ENCODE measurements around the gene PLEKHJ1. TPM values are rescaled to one million over a fixed set of nuclear protein-coding genes. Genes with fewer than 3 reads are reported as not detected.

The PLEKHJ1 gene
- polyA plus RNA-seq, 4 donors = 118 to 307 (median 278) TPM

DNA sequence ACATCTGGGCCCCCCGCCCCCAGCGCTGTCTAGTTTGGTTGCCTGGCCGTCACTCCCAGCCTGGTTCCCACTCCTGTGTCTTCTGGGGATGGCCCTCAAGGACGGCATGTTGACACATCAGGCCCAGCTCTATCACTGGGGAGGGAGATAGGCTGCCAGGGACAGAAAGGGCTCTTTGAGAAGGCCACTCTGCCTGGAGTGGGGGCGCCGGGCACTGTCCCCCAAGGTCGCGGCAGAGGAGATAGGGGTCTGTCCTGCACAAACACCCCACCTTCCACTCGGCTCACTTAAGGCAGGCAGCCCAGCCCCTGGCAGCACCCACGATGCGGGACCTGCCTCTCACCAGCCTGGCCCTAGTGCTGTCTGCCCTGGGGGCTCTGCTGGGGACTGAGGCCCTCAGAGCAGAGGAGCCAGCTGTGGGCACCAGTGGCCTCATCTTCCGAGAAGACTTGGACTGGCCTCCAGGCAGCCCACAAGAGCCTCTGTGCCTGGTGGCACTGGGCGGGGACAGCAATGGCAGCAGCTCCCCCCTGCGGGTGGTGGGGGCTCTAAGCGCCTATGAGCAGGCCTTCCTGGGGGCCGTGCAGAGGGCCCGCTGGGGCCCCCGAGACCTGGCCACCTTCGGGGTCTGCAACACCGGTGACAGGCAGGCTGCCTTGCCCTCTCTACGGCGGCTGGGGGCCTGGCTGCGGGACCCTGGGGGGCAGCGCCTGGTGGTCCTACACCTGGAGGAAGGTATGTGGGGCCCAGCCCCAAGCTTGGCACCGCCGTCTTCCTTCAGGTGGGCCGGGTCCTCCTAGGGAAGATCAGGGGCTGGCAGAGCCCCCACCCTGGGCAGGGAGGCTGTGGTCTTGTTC lies 13.1 kb upstream of the PLEKHJ1 start, which contains the start of gene AMH:
Gene AMH (plus strand): TSS at position 314 of the 857 bp plus-strand sequence. CDS start 10 bp downstream, at position 324.
- H3K27ac ChIP-seq (ENCODE audit: low read depth in 1 of 3, low read length in 2 of 3) = no peak within 1 kb of the TSS
- peaks cover 0 to 36% (median under 1%) of the 10 kb centered on the region in 3 donors for H3K4me1 ChIP-seq (ENCODE audit: control insufficient read depth in 3 of 3, insufficient read depth in 2 of 3, low read depth in 1 of 3, low read length in 2 of 3)
- H3K4me3 ChIP-seq (ENCODE audit: low read depth in 1 of 3, low read length in 3 of 3) = no peak within 1 kb of the TSS
- no peaks in the 10 kb centered on the region for H3K9me3 ChIP-seq (ENCODE audit: control insufficient read depth in 2 of 2, insufficient read depth in 1 of 2, low read depth in 1 of 2, low read length in 1 of 2)
- peaks cover 28 to 53% (median 33%) of the 10 kb centered on the region in 3 donors for H3K36me3 ChIP-seq (ENCODE audit: control insufficient read depth in 3 of 3, insufficient read depth in 2 of 3, low read depth in 1 of 3, low read length in 3 of 3)
- FAIRE-seq = no peak
- 74 to 77% (median 75%) methylated on average over 21 to 27 of the region's 27 CpGs for WGBS, 3 donors
- DNase-seq = no peak
- H3K27me3 ChIP-seq (ENCODE audit: control insufficient read depth in 3 of 3, insufficient read depth in 3 of 3, low read length in 3 of 3) = peaks cover 24 to 51% (median 28%) of the 10 kb centered on the region in 3 donors

GRCh38 chr19:2248136-2249009 lies 12.2 kb upstream of the PLEKHJ1 start:
- WGBS, 3 donors = 78 to 85% (median 84%) methylated on average over 12 to 21 of the region's 21 CpGs
- FAIRE-seq (no peak), DNase-seq (no peak)
- Histone ChIP-seq H3K4me3 (ENCODE audit: low read depth in 1 of 3, low read length in 3 of 3) (no peak overlapping the region), H3K27ac (ENCODE audit: low read depth in 1 of 3, low read length in 2 of 3) (no peak overlapping the region), H3K27me3 (ENCODE audit: control insufficient read depth in 3 of 3, insufficient read depth in 3 of 3, low read length in 3 of 3) (peaks cover 24 to 43% (median 24%) of the 10 kb centered on the region in 3 donors), H3K36me3 (ENCODE audit: control insufficient read depth in 3 of 3, insufficient read depth in 2 of 3, low read depth in 1 of 3, low read length in 3 of 3) (peaks cover 28 to 62% (median 41%) of the 10 kb centered on the region in 3 donors), H3K9me3 (ENCODE audit: control insufficient read depth in 2 of 2, insufficient read depth in 1 of 2, low read depth in 1 of 2, low read length in 1 of 2) (no peaks in the 10 kb centered on the region), H3K4me1 (ENCODE audit: control insufficient read depth in 3 of 3, insufficient read depth in 2 of 3, low read depth in 1 of 3, low read length in 2 of 3) (peaks cover 0 to 43% (median 6%) of the 10 kb centered on the region in 3 donors)

GRCh38 chr19:2247433-2248101 lies 11.4 kb upstream of the PLEKHJ1 start:
- no peak overlapping the region for H3K4me3 ChIP-seq (ENCODE audit: low read depth in 1 of 3, low read length in 3 of 3)
- H3K27me3 ChIP-seq (ENCODE audit: control insufficient read depth in 3 of 3, insufficient read depth in 3 of 3, low read length in 3 of 3) = peaks cover 18 to 35% (median 18%) of the 10 kb centered on the region in 3 donors
- H3K27ac ChIP-seq (ENCODE audit: low read depth in 1 of 3, low read length in 2 of 3) = no peak overlapping the region
- DNase-seq (no peak), FAIRE-seq (no peak)
- H3K9me3 ChIP-seq (ENCODE audit: control insufficient read depth in 2 of 2, insufficient read depth in 1 of 2, low read depth in 1 of 2, low read length in 1 of 2) = no peaks in the 10 kb centered on the region
- H3K4me1 ChIP-seq (ENCODE audit: control insufficient read depth in 3 of 3, insufficient read depth in 2 of 3, low read depth in 1 of 3, low read length in 2 of 3) = peaks cover 0 to 43% (median 14%) of the 10 kb centered on the region in 3 donors
- 80 to 87% (median 85%) methylated on average over 22 to 28 of the region's 28 CpGs for WGBS, 3 donors
- peaks cover 30 to 70% (median 43%) of the 10 kb centered on the region in 3 donors for H3K36me3 ChIP-seq (ENCODE audit: control insufficient read depth in 3 of 3, insufficient read depth in 2 of 3, low read depth in 1 of 3, low read length in 3 of 3)

- H3K4me1 ChIP-seq (ENCODE audit: control insufficient read depth in 3 of 3, insufficient read depth in 2 of 3, low read depth in 1 of 3, low read length in 2 of 3) = peaks cover 0 to 43% (median 17%) of the 10 kb centered on the region in 3 donors
- no peaks in the 10 kb centered on the region for H3K9me3 ChIP-seq (ENCODE audit: control insufficient read depth in 2 of 2, insufficient read depth in 1 of 2, low read depth in 1 of 2, low read length in 1 of 2)
- no peak overlapping the region for H3K4me3 ChIP-seq (ENCODE audit: low read depth in 1 of 3, low read length in 3 of 3)
- H3K36me3 ChIP-seq (ENCODE audit: control insufficient read depth in 3 of 3, insufficient read depth in 2 of 3, low read depth in 1 of 3, low read length in 3 of 3) = peaks cover 30 to 74% (median 43%) of the 10 kb centered on the region in 3 donors
- H3K27me3 ChIP-seq (ENCODE audit: control insufficient read depth in 3 of 3, insufficient read depth in 3 of 3, low read length in 3 of 3) = peaks cover 16 to 28% (median 16%) of the 10 kb centered on the region in 3 donors
- FAIRE-seq = no peak
- no peak for DNase-seq
- H3K27ac ChIP-seq (ENCODE audit: low read depth in 1 of 3, low read length in 2 of 3) = no peak overlapping the region
- 84 to 86% (median 85%) methylated on average over 23 to 26 of the region's 26 CpGs for WGBS, 3 donors
Observed at GRCh38 chr19:2246801-2247361, 10.8 kb upstream of the PLEKHJ1 start.

DNA sequence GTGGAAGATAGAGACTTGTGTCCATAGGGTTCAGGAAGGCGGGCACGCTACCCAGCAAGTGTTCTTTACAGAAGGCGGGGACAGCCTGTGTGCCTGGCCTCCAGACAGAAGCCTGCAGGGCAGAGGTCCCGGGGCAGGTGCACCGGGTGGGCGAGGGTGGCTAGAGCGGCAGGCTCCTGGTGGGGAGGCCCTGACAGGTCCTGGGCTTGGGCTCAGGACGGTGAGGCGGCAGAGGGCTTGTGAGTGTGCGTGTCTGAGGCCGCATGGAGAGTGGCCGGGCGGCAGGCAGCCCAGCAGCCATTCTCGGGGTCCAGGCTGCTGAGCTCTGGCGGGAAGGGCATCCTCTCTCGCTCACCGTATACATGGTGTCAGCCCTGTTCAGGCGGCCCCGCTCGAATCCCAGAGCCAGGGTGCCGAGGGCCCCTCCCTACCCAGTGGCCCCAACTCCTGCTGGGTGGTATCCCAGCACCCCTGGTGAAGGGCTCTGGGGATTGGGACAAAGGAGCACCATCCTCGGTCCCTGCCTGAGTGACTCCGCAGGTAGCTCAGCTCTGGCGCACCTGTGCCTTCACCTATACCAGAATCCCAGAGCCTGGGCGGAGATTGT lies 10.0 kb upstream of the PLEKHJ1 start:
- H3K9me3 ChIP-seq (ENCODE audit: control insufficient read depth in 2 of 2, insufficient read depth in 1 of 2, low read depth in 1 of 2, low read length in 1 of 2) = no peaks in the 10 kb centered on the region
- H3K4me3 ChIP-seq (ENCODE audit: low read depth in 1 of 3, low read length in 3 of 3) = no peak overlapping the region
- no peak for DNase-seq
- H3K4me1 ChIP-seq (ENCODE audit: control insufficient read depth in 3 of 3, insufficient read depth in 2 of 3, low read depth in 1 of 3, low read length in 2 of 3) = peaks cover 0 to 47% (median 17%) of the 10 kb centered on the region in 3 donors
- H3K27ac ChIP-seq (ENCODE audit: low read depth in 1 of 3, low read length in 2 of 3) = no peak overlapping the region
- 92 to 98% (median 96%) methylated on average over 15 to 25 of the region's 25 CpGs for WGBS, 3 donors
- H3K36me3 ChIP-seq (ENCODE audit: control insufficient read depth in 3 of 3, insufficient read depth in 2 of 3, low read depth in 1 of 3, low read length in 3 of 3) = peaks cover 30 to 82% (median 43%) of the 10 kb centered on the region in 3 donors
- peaks cover 8 to 24% (median 12%) of the 10 kb centered on the region in 3 donors for H3K27me3 ChIP-seq (ENCODE audit: control insufficient read depth in 3 of 3, insufficient read depth in 3 of 3, low read length in 3 of 3)
- FAIRE-seq = no peak

DNA sequence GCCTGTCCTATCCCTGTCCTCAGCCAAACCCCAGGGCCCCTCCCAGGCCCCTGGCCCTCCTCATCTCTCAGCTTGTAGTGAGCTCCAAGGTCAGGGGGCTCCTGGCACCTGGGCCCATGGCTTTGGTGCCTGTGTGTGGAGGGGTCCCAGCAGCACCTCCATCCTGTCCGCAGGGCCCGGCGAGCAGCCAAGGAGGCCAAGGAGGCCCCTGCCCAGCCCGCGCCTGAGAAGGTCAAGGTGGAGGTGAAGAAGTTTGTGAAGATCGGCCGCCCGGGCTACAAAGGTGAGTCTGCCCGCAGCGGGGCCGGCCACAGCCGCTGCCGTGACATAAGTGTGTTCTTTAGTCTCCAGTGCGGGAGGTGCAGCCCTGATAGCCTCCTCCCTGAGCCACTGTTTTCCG lies 9.1 kb upstream of the PLEKHJ1 start:
- Histone ChIP-seq H3K4me3 (ENCODE audit: low read depth in 1 of 3, low read length in 3 of 3) (no peak overlapping the region), H3K4me1 (ENCODE audit: control insufficient read depth in 3 of 3, insufficient read depth in 2 of 3, low read depth in 1 of 3, low read length in 2 of 3) (peaks cover 5 to 52% (median 17%) of the 10 kb centered on the region in 3 donors), H3K9me3 (ENCODE audit: control insufficient read depth in 2 of 2, insufficient read depth in 1 of 2, low read depth in 1 of 2, low read length in 1 of 2) (no peaks in the 10 kb centered on the region), H3K27me3 (ENCODE audit: control insufficient read depth in 3 of 3, insufficient read depth in 3 of 3, low read length in 3 of 3) (peaks cover 3 to 16% (median 4%) of the 10 kb centered on the region in 3 donors), H3K36me3 (ENCODE audit: control insufficient read depth in 3 of 3, insufficient read depth in 2 of 3, low read depth in 1 of 3, low read length in 3 of 3) (peaks cover 30 to 90% (median 43%) of the 10 kb centered on the region in 3 donors), H3K27ac (ENCODE audit: low read depth in 1 of 3, low read length in 2 of 3) (no peak overlapping the region)
- DNase-seq (no peak), FAIRE-seq (no peak)
- WGBS, 3 donors = 93 to 96% (median 96%) methylated on average over 11 to 15 of the region's 15 CpGs

- peaks cover 0 to 8% (median 2%) of the 10 kb centered on the region in 3 donors for H3K27me3 ChIP-seq (ENCODE audit: control insufficient read depth in 3 of 3, insufficient read depth in 3 of 3, low read length in 3 of 3)
- 77 to 84% (median 78%) methylated on average over 21 of the region's 21 CpGs for WGBS, 3 donors
- H3K27ac ChIP-seq (ENCODE audit: low read depth in 1 of 3, low read length in 2 of 3) = peak overlapping the region in 1 of 3 donors; percentile 93
- H3K36me3 ChIP-seq (ENCODE audit: control insufficient read depth in 3 of 3, insufficient read depth in 2 of 3, low read depth in 1 of 3, low read length in 3 of 3) = peaks cover 30 to 95% (median 43%) of the 10 kb centered on the region in 3 donors
- H3K4me1 ChIP-seq (ENCODE audit: control insufficient read depth in 3 of 3, insufficient read depth in 2 of 3, low read depth in 1 of 3, low read length in 2 of 3) = peaks cover 5 to 51% (median 17%) of the 10 kb centered on the region in 3 donors
- no peak for DNase-seq
- H3K9me3 ChIP-seq (ENCODE audit: control insufficient read depth in 2 of 2, insufficient read depth in 1 of 2, low read depth in 1 of 2, low read length in 1 of 2) = no peaks in the 10 kb centered on the region
- no peak for FAIRE-seq
- no peak overlapping the region for H3K4me3 ChIP-seq (ENCODE audit: low read depth in 1 of 3, low read length in 3 of 3)
Observed at GRCh38 chr19:2244486-2244885, 8.4 kb upstream of the PLEKHJ1 start.

Data from small intestine (tissue), 7 donors.